ENCODE results near the gene DTNB.

- no peak for TF ChIP-seq CTCF (IDR thresholded peaks at IDR 0.05; ENCODE audit: insufficient read depth, low read length)
- TF ChIP-seq POLR2AphosphoS5 (IDR thresholded peaks at IDR 0.05; ENCODE audit: low read depth), result no peak
- TF ChIP-seq, protein P1, sequence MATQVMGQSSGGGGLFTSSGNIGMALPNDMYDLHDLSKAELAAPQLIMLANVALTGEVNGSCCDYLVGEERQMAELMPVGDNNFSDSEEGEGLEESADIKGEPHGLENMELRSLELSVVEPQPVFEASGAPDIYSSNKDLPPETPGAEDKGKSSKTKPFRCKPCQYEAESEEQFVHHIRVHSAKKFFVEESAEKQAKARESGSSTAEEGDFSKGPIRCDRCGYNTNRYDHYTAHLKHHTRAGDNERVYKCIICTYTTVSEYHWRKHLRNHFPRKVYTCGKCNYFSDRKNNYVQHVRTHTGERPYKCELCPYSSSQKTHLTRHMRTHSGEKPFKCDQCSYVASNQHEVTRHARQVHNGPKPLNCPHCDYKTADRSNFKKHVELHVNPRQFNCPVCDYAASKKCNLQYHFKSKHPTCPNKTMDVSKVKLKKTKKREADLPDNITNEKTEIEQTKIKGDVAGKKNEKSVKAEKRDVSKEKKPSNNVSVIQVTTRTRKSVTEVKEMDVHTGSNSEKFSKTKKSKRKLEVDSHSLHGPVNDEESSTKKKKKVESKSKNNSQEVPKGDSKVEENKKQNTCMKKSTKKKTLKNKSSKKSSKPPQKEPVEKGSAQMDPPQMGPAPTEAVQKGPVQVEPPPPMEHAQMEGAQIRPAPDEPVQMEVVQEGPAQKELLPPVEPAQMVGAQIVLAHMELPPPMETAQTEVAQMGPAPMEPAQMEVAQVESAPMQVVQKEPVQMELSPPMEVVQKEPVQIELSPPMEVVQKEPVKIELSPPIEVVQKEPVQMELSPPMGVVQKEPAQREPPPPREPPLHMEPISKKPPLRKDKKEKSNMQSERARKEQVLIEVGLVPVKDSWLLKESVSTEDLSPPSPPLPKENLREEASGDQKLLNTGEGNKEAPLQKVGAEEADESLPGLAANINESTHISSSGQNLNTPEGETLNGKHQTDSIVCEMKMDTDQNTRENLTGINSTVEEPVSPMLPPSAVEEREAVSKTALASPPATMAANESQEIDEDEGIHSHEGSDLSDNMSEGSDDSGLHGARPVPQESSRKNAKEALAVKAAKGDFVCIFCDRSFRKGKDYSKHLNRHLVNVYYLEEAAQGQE (IDR thresholded peaks at IDR 0.05; ENCODE audit: insufficient replicate concordance, low read depth), result no peak
- TF ChIP-seq GABPA (IDR thresholded peaks at IDR 0.05; ENCODE audit: low read depth), result no peak
Measured at GRCh38 chr2:25545899-25546298, 127.5 kb downstream of the DTNB start.
